H1 (cell line): ENCODE measurements around the gene UBE2G2. TPM values are rescaled to one million over a fixed set of nuclear protein-coding genes. Genes with fewer than 3 reads are reported as not detected.

Experiments used
- CREB1 ChIP-seq: IDR thresholded peaks from 2 replicates; pipeline ENCODE4 v1.6.1; 2012; ENCODE audit warnings: inconsistent platforms
- GABPA ChIP-seq: IDR thresholded peaks from 2 replicates; pipeline ENCODE4 v1.6.1; 2011; ENCODE audit warnings: mild to moderate bottlenecking, low read length, moderate library complexity, borderline replicate concordance; ENCODE audit not compliant: insufficient read depth
- KDM4A ChIP-seq: IDR thresholded peaks from one replicate; pipeline ENCODE4 v1.7.1; 2012; ENCODE audit warnings: low read depth, mild to moderate bottlenecking, moderate library complexity, low read length, inconsistent platforms; ENCODE audit not compliant: severe bottlenecking
- RAD21 ChIP-seq, 2 experiments: IDR thresholded peaks in 1 of 2; conservative IDR thresholded peaks in 1 of 2; 2 replicates each; pipeline ENCODE4 v1.6.1; 2011; ENCODE audit warnings: low read depth in 2 of 2, low read length in 2 of 2, improper control_type of control experiment in 1 of 2, inconsistent platforms in 1 of 2, mild to moderate bottlenecking in 1 of 2, moderate library complexity in 1 of 2
- RXRA ChIP-seq: IDR thresholded peaks from 2 replicates; pipeline ENCODE4 v1.6.1; 2011; ENCODE audit warnings: low read depth, mild to moderate bottlenecking, low read length, moderate library complexity; ENCODE audit not compliant: insufficient read depth
- SP2 ChIP-seq: IDR thresholded peaks from 2 replicates; pipeline ENCODE4 v1.6.1; 2012; ENCODE audit warnings: mild to moderate bottlenecking, low read length, inconsistent platforms
- YY1 ChIP-seq: IDR thresholded peaks from 2 replicates; pipeline ENCODE4 v1.6.1; 2011; ENCODE audit warnings: low read depth, mild to moderate bottlenecking, low read length
- polyA plus RNA-seq, 7 experiments: library from polyadenylated mRNA; depleted of rRNA in 3 of 7; stranded (reverse) in 5 of 7; unstranded in 2 of 7; fragments of >200 nt in 5 of 7; fragments of 200-250 nt in 2 of 7; gene quantifications; 1 replicate in 5 of 7; 2 replicates in 1 of 7; 4 replicates in 1 of 7; pipeline versions ENCODE4 v1.2.1 to v1.2.3, GENCODE V29; 2011 to 2013; ENCODE audit warnings: missing spikeins in 2 of 7, mixed read lengths in 2 of 7
- total RNA-seq: library from RNA; stranded (reverse); fragmentation: NEBNext Ultra II Directional; extraction: Animal tissue kit (Norgen Biotek cat#: 25700); gene quantifications from 2 replicates; pipeline ENCODE4 v1.2.1, GENCODE V29; 2021

The UBE2G2 gene
- total and polyA plus RNA-seq, 2 of the 8 experiments (the other 6 are each of a cell fraction or from before 2014, with no cell fraction given), result 96.3 to 101 TPM

GRCh38 chr21:44748621-44749020, 53.0 kb downstream of the UBE2G2 start (continued):
- TF ChIP-seq GABPA (0 out of 2 replicates have a peak, but pooled peaks have one; percentile 9), SP2 (no peak), RAD21 (IDR thresholded peaks at IDR 0.05 in 1 of 2, conservative IDR thresholded peaks at IDR 0.05 in 1 of 2; ENCODE audit: low read depth in 2 of 2, low read length in 2 of 2) (peak in 1 of 2 experiments; percentile 12; a peak in 1 of 4 replicates), CREB1 (no peak), RXRA (no peak), YY1 (no peak), KDM4A (peak; percentile 46)
